Hepatocyte (in vitro differentiated cells): ENCODE measurements around the gene RESF1. TPM values are rescaled to one million over a fixed set of nuclear protein-coding genes. Genes with fewer than 3 reads are reported as not detected.
A peak's percentile ranks its signal among the peaks of the same experiment; 100 is the strongest.

Experiments used
- DNase-seq: peaks from one replicate; pipeline ENCODE4 v3.0.0-alpha.2; 2016; ENCODE audit warnings: low spot score
- H2AFZ ChIP-seq: fragments of 200-600 bp; sonication (generic); 2 replicates; pipeline ENCODE4 v1.6.0; 2016; ENCODE audit warnings: antibody characterized with exemption, mild to moderate bottlenecking
- H3K27ac ChIP-seq: fragments of 200-600 bp; sonication (generic); 2 replicates; pipeline ENCODE4 v1.5.1; 2016; ENCODE audit warnings: mild to moderate bottlenecking
- H3K27me3 ChIP-seq: fragments of 200-600 bp; sonication (generic); 2 replicates; pipeline ENCODE4 v1.6.1; 2016
- H3K36me3 ChIP-seq: fragments of 200-600 bp; sonication (generic); replicated peaks from 2 replicates; pipeline ENCODE4 v1.5.1; 2016; ENCODE audit warnings: low read depth; ENCODE audit not compliant: insufficient read depth
- H3K4me1 ChIP-seq: fragments of 200-600 bp; sonication (generic); 2 replicates; pipeline ENCODE4 v1.5.1; 2016; ENCODE audit warnings: mild to moderate bottlenecking, moderate library complexity; ENCODE audit not compliant: insufficient read depth
- H3K4me2 ChIP-seq: fragments of 200-600 bp; sonication (generic); 2 replicates; pipeline ENCODE4 v1.6.0; 2016
- H3K4me3 ChIP-seq: fragments of 200-600 bp; sonication (generic); 2 replicates; pipeline ENCODE4 v1.5.1; 2016; ENCODE audit warnings: mild to moderate bottlenecking
- H3K79me2 ChIP-seq: fragments of 200-600 bp; sonication (generic); 2 replicates; pipeline ENCODE4 v1.6.0; 2017; ENCODE audit warnings: mild to moderate bottlenecking
- H3K9me2 ChIP-seq: fragments of 200-600 bp; sonication (generic); replicated peaks from 2 replicates; pipeline ENCODE4 v1.6.0; 2017; ENCODE audit warnings: mild to moderate bottlenecking; ENCODE audit not compliant: insufficient read depth
- H3K9me3 ChIP-seq: fragments of 200-600 bp; sonication (generic); 2 replicates; pipeline ENCODE4 v1.5.1; 2016; ENCODE audit warnings: low read depth, mild to moderate bottlenecking
- H4K20me1 ChIP-seq: fragments of 200-600 bp; sonication (generic); 2 replicates; pipeline ENCODE4 v1.6.0; 2016; ENCODE audit warnings: mild to moderate bottlenecking; ENCODE audit not compliant: insufficient read depth, poor library complexity, severe bottlenecking
- CTCF ChIP-seq: fragments of 200-600 bp; sonication (generic); IDR thresholded peaks from 2 replicates; pipeline ENCODE4 v1.5.1; 2016; ENCODE audit warnings: antibody characterized with exemption, mild to moderate bottlenecking; ENCODE audit not compliant: poor library complexity
- EZH2 ChIP-seq: fragments of 200-600 bp; sonication (generic); IDR thresholded peaks from 2 replicates; pipeline ENCODE4 v1.6.1; 2016; ENCODE audit warnings: antibody characterized with exemption, mild to moderate bottlenecking, borderline replicate concordance
- EZH2phosphoT487 ChIP-seq: fragments of 200-600 bp; sonication (generic); IDR thresholded peaks from one replicate; pipeline ENCODE4 v1.6.1; 2018; ENCODE audit warnings: antibody characterized with exemption, mild to moderate bottlenecking, low read depth, moderate library complexity; ENCODE audit not compliant: unreplicated experiment, severe bottlenecking
- WGBS: methylation state at CpG from one replicate; pipeline ENCODE4 v1.1.6; 2016; ENCODE audit warnings: low lambda C conversion rate; ENCODE audit errors: missing lambda C conversion rate; 5-methylcytosine and 5-hydroxymethylcytosine counted together
- polyA plus RNA-seq: library from polyadenylated mRNA; unstranded; fragments of >200 nt; fragmentation: Nextera tagmentation; extraction: Ambion mirVana; gene quantifications from 2 replicates; pipeline ENCODE4 v1.2.1, GENCODE V29; 2016
- total RNA-seq: library from RNA; depleted of rRNA; stranded (reverse); fragments of >200 nt; gene quantifications from 2 replicates; pipeline ENCODE4 v1.2.3, GENCODE V29; 2014

RESF1 gene
- total and polyA plus RNA-seq, 2 experiments from 2014 or later: 28.8 to 63.8 TPM

- peaks cover 95% of the 10 kb centered on the region for H3K79me2 ChIP-seq
- H3K4me1 ChIP-seq: peaks cover 2% of the 10 kb centered on the region
- H3K36me3 ChIP-seq: peaks cover 15% of the 10 kb centered on the region
- H2AFZ ChIP-seq: no peak overlapping the region
- peaks cover under 1% of the 10 kb centered on the region for H4K20me1 ChIP-seq
- H3K4me2 ChIP-seq: no peak overlapping the region
- no peak for TF ChIP-seq CTCF
- TF ChIP-seq EZH2: no peak
- no peak for TF ChIP-seq EZH2phosphoT487
- H3K4me3 ChIP-seq: no peak overlapping the region
- no peaks in the 10 kb centered on the region for H3K27me3 ChIP-seq
- no peaks in the 10 kb centered on the region for H3K9me2 ChIP-seq
- 59% methylated on average over 5 of the region's 5 CpGs for WGBS
- peaks cover 13% of the 10 kb centered on the region for H3K9me3 ChIP-seq
- DNase-seq: no peak
- no peak overlapping the region for H3K27ac ChIP-seq
Measured at GRCh38 chr12:31966558-31967205, 7.5 kb downstream of the RESF1 start.

- TF ChIP-seq EZH2: no peak
- no peak for TF ChIP-seq CTCF
- no peak for TF ChIP-seq EZH2phosphoT487
- H3K4me2 ChIP-seq: no peak overlapping the region
- peaks cover 98% of the 10 kb centered on the region for H3K79me2 ChIP-seq
- peaks cover 16% of the 10 kb centered on the region for H3K36me3 ChIP-seq
- no peak overlapping the region for H3K4me3 ChIP-seq
- H3K4me1 ChIP-seq: no peaks in the 10 kb centered on the region
- no peak for DNase-seq
- H3K9me2 ChIP-seq: no peaks in the 10 kb centered on the region
- H4K20me1 ChIP-seq: no peaks in the 10 kb centered on the region
- H3K27me3 ChIP-seq: no peaks in the 10 kb centered on the region
- H3K27ac ChIP-seq: no peak overlapping the region
- WGBS: 91% methylated on average over 7 of the region's 7 CpGs
- no peak overlapping the region for H2AFZ ChIP-seq
- peaks cover 13% of the 10 kb centered on the region for H3K9me3 ChIP-seq
Measured at GRCh38 chr12:31967539-31967938, 8.3 kb downstream of the RESF1 start.

GRCh38 chr12:31970199-31970598 lies 11.0 kb downstream of the RESF1 start:
- no peaks in the 10 kb centered on the region for H3K4me1 ChIP-seq
- peaks cover 13% of the 10 kb centered on the region for H3K9me3 ChIP-seq
- H3K36me3 ChIP-seq: peaks cover 16% of the 10 kb centered on the region
- no peaks in the 10 kb centered on the region for H4K20me1 ChIP-seq
- H3K4me3 ChIP-seq: no peak overlapping the region
- no peaks in the 10 kb centered on the region for H3K9me2 ChIP-seq
- H2AFZ ChIP-seq: no peak overlapping the region
- DNase-seq: no peak
- no peaks in the 10 kb centered on the region for H3K27me3 ChIP-seq
- peaks cover 98% of the 10 kb centered on the region for H3K79me2 ChIP-seq
- H3K4me2 ChIP-seq: no peak overlapping the region
- peak overlapping the region; percentile 5 for H3K27ac ChIP-seq
- TF ChIP-seq EZH2phosphoT487 (no peak), EZH2 (no peak), CTCF (no peak)
